ENCODE measurements around the gene FAAP20.

DNA sequence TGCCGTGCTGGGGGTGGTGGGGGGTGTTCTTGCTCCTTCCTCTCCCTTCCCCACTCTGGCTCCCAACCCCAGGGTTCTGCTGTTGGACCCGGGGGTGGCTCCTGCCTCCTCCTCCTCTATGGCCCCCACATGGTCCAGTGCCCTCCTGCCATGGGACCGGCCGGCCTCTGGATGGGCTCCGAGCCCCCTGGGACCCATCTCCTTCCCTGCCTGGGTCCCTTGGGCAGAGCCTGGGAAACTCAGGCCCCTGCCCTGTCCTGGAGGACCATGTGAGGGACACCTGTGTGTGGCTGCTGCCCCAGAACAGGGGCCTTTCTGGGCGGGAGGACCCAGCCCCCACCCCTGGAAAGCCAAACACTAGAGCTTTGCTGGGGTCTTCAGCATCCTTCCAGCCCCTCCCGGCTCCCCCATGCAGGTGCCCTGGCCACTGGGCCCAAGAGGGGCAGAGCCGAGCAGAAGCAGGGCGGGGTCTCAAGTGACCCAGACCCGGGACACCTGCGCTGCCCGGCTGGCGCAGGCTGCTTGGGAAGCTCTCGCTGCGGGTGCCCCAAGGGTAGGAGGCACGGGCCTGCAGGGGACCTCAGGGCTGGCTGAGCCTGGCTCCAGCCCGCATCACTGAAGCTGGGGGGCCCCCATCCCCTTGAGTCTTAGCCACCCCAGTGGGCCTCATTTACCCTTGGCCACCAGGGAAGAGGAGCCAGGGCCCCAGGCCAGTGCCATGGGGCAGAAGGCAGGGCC is 2.5 kb upstream of the FAAP20 start:
- TF ChIP-seq, protein P1, sequence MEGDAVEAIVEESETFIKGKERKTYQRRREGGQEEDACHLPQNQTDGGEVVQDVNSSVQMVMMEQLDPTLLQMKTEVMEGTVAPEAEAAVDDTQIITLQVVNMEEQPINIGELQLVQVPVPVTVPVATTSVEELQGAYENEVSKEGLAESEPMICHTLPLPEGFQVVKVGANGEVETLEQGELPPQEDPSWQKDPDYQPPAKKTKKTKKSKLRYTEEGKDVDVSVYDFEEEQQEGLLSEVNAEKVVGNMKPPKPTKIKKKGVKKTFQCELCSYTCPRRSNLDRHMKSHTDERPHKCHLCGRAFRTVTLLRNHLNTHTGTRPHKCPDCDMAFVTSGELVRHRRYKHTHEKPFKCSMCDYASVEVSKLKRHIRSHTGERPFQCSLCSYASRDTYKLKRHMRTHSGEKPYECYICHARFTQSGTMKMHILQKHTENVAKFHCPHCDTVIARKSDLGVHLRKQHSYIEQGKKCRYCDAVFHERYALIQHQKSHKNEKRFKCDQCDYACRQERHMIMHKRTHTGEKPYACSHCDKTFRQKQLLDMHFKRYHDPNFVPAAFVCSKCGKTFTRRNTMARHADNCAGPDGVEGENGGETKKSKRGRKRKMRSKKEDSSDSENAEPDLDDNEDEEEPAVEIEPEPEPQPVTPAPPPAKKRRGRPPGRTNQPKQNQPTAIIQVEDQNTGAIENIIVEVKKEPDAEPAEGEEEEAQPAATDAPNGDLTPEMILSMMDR (IDR thresholded peaks at IDR 0.05; ENCODE audit: low read length) = no peak
- no peak for TF ChIP-seq EZH2 (optimal IDR thresholded peaks at IDR 0.05; ENCODE audit: low read depth, low read length)
